ENCODE results near the gene NOL3. TPM values are rescaled to one million over a fixed set of nuclear protein-coding genes. Genes with fewer than 3 reads are reported as not detected.

The NOL3 gene
- total and polyA plus RNA-seq, 9 of the 15 experiments (the other 6 are each of a cell fraction or from before 2014, with no cell fraction given): 0.45 to 14.0 (median 5.4) TPM

DNA sequence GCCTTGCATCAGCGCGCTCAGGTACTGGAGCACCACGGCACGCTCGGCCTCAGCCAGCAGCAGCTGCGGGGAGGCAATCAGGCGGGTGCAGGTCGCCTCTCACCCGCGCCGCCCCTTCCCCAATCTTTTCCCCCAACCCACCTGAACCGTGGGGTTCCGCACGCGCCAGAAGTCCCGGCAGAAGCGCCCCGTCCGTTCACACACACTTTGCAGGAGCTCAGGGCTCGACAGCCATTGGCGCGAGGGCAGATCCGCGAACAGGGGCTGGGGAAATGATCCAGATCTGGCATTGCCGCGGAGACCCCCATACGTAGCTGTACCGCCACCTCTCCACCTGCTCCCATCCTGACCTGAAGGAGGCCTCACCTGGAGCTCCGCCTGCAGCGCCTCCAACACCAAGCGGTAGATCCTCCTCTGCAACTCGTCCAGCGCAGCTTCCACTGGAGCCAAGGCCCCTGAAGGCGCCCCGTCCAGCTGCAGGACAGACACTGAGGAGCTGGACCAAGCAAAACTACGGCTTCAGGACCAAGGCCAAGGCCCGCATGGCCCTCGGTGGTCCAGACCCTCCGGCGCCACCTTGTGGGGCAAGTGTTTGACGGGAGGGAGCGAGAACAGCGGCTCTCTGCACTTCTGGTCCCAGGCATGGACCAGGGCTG, 14.8 kb downstream of the NOL3 start (continued):
- no peak for TF ChIP-seq THAP12 (CRISPR knock-in tag; IDR thresholded peaks at IDR 0.05)
- no peak for TF ChIP-seq DIDO1 (tag; IDR thresholded peaks at IDR 0.05; ENCODE audit: low read depth)
- peak in 1 of 2 experiments; percentile 94; a peak in 2 of 4 replicates for TF ChIP-seq HDAC1 (IDR thresholded peaks at IDR 0.05)
- TF ChIP-seq NCOA1 (IDR thresholded peaks at IDR 0.05; ENCODE audit: low read depth): peak; percentile 84; the same call in 1 of the 2 replicates
- TF ChIP-seq SMARCE1 (IDR thresholded peaks at IDR 0.05): peak; percentile 93
- TF ChIP-seq RBM34 (IDR thresholded peaks at IDR 0.05; ENCODE audit: borderline replicate concordance, insufficient read depth, low read length): no peak
- TF ChIP-seq, protein P1, sequence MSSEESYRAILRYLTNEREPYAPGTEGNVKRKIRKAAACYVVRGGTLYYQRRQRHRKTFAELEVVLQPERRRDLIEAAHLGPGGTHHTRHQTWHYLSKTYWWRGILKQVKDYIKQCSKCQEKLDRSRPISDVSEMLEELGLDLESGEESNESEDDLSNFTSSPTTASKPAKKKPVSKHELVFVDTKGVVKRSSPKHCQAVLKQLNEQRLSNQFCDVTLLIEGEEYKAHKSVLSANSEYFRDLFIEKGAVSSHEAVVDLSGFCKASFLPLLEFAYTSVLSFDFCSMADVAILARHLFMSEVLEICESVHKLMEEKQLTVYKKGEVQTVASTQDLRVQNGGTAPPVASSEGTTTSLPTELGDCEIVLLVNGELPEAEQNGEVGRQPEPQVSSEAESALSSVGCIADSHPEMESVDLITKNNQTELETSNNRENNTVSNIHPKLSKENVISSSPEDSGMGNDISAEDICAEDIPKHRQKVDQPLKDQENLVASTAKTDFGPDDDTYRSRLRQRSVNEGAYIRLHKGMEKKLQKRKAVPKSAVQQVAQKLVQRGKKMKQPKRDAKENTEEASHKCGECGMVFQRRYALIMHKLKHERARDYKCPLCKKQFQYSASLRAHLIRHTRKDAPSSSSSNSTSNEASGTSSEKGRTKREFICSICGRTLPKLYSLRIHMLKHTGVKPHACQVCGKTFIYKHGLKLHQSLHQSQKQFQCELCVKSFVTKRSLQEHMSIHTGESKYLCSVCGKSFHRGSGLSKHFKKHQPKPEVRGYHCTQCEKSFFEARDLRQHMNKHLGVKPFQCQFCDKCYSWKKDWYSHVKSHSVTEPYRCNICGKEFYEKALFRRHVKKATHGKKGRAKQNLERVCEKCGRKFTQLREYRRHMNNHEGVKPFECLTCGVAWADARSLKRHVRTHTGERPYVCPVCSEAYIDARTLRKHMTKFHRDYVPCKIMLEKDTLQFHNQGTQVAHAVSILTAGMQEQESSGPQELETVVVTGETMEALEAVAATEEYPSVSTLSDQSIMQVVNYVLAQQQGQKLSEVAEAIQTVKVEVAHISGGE (CRISPR knock-in tag; IDR thresholded peaks at IDR 0.05): peak in 1 of 3 experiments; percentile 24; a peak in 1 of 6 replicates
- TF ChIP-seq ZNF217 (CRISPR knock-in tag; IDR thresholded peaks at IDR 0.05): no peak
- TF ChIP-seq NEUROD1 (IDR thresholded peaks at IDR 0.05; ENCODE audit: borderline replicate concordance, low read depth, low read length, partially characterized antibody): peak; percentile 66
- no peak for TF ChIP-seq YBX1 (IDR thresholded peaks at IDR 0.05)
- no peak for TF ChIP-seq ZNF764 (CRISPR knock-in tag; IDR thresholded peaks at IDR 0.05; ENCODE audit: low read depth)
- no peak for TF ChIP-seq NCOA2 (IDR thresholded peaks at IDR 0.05; ENCODE audit: partially characterized antibody in 2 of 2)
- TF ChIP-seq SIRT6 (IDR thresholded peaks at IDR 0.05; ENCODE audit: low read depth, low read length): no peak
- 0 out of 2 replicates have a peak, but pooled peaks have one; percentile 61 for TF ChIP-seq NBN (IDR thresholded peaks at IDR 0.05; ENCODE audit: low read depth)
- TF ChIP-seq CBX3 (IDR thresholded peaks at IDR 0.05; ENCODE audit: borderline replicate concordance in 1 of 2, low read length in 2 of 2): peak in 1 of 2 experiments; percentile 75; a peak in 1 of 3 replicates
- peak; percentile 30 for TF ChIP-seq ZFP36 (IDR thresholded peaks at IDR 0.05; ENCODE audit: low read depth, low read length, partially characterized antibody)
- TF ChIP-seq, protein P2, sequence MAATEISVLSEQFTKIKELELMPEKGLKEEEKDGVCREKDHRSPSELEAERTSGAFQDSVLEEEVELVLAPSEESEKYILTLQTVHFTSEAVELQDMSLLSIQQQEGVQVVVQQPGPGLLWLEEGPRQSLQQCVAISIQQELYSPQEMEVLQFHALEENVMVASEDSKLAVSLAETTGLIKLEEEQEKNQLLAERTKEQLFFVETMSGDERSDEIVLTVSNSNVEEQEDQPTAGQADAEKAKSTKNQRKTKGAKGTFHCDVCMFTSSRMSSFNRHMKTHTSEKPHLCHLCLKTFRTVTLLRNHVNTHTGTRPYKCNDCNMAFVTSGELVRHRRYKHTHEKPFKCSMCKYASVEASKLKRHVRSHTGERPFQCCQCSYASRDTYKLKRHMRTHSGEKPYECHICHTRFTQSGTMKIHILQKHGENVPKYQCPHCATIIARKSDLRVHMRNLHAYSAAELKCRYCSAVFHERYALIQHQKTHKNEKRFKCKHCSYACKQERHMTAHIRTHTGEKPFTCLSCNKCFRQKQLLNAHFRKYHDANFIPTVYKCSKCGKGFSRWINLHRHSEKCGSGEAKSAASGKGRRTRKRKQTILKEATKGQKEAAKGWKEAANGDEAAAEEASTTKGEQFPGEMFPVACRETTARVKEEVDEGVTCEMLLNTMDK (IDR thresholded peaks at IDR 0.05; ENCODE audit: borderline replicate concordance, insufficient read depth, low read depth, low read length, poor library complexity, severe bottlenecking): peak; percentile 98
- no peak for TF ChIP-seq BRCA1 (IDR thresholded peaks at IDR 0.05)
- TF ChIP-seq BRCA1 (CRISPR knock-in tag; IDR thresholded peaks at IDR 0.05): no peak
- peak; percentile 80 for TF ChIP-seq SMARCC2 (IDR thresholded peaks at IDR 0.05; ENCODE audit: low read depth)
- no peak for TF ChIP-seq ZNF354B (CRISPR knock-in tag; IDR thresholded peaks at IDR 0.05)
